AG09319 (cell line): ENCODE measurements around the gene ENDOD1.

Source experiments
- DNase-seq: peaks from one replicate; pipeline ENCODE4 v3.0.0-alpha.2; 2010; ENCODE audit warnings: low read depth; ENCODE audit errors: extremely low read depth
- CTCF ChIP-seq: IDR thresholded peaks from 2 replicates; pipeline ENCODE4 v1.5.1; 2011; ENCODE audit warnings: low read depth, mild to moderate bottlenecking, inconsistent platforms, low read length, moderate library complexity

The ENDOD1 gene

GRCh38 chr11:95067039-95067840 is 22.4 kb upstream of the ENDOD1 start:
- peak; percentile 64 for TF ChIP-seq CTCF
- peak; percentile 40 for DNase-seq

DNA sequence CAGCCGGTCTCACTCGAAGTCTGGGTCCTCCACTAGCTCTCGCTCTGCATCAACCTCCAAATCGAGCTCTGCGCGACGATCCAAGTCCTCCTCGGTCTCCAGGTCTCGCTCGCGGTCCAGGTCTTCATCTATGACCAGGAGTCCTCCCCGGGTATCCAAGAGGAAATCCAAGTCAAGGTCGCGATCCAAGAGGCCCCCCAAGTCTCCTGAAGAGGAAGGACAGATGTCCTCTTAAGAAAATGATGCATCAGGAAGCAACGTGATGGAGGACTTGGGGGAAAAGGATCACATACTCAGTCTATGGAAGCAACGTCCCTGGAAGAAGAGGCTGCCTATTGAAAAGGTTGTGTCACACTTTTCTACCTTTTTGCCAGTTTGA is 21.8 kb upstream of the ENDOD1 start:
- no peak for TF ChIP-seq CTCF
- DNase-seq: no peak

DNA sequence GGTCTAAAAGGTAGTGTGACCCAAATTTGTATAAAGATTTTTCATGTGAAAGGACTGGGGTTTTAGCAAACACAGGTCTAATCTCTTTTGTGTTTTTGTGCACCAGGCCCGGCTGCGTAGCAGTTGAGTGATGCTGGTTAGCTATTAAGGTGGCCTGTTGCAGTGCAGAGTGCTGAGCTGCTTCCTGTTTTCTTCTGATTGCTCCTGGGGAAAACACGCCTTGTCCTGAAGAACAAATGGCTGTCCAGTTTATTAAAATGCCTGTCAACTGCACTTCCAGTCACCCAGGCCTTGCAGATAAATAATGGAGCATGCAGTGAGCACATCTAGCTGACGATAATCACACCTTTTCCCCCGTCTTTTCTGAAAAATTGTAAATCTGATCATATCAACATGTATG is 21.1 kb upstream of the ENDOD1 start:
- DNase-seq: peak; percentile 83
- TF ChIP-seq CTCF: no peak

DNA sequence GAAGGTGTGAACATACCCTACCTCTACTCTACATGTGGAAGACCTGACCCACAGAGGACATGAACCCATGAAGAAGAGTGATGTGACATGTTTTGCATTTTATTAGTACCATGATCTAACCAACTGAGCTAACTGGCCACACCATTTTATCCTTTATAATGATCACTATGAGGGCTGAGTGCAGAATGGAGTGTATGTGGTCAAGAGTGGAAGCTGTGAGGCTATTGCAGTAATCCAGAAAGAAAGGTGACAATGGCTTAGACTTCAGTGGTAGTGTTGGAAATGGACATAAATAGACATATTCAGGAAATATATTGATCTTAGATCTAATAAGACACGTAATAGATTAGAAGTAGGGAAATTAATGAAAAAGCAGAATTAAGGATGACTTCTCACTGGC is 19.2 kb upstream of the ENDOD1 start:
- no peak for DNase-seq
- TF ChIP-seq CTCF: no peak

DNA sequence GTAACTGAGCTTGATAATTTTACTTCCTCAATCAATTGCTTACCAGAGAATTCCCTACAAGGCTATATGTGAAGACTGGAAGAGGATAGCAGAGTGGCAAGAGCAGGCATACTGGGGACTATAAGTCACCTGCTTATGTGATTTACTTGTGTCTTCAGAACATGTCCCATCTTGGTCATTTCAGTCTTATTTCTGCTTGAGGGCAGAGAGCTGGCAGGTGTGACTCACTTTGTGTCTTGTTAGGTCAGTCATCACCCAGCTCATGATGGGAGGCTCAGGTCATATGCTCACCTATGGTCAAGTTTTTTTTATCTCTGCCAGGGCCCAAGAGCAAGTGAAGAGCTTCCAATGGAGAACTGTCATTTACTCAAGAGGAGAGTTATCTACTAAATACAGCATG is 16.7 kb upstream of the ENDOD1 start:
- DNase-seq: no peak
- no peak for TF ChIP-seq CTCF

GRCh38 chr11:95074792-95075563 is 14.7 kb upstream of the ENDOD1 start:
- no peak for DNase-seq
- no peak for TF ChIP-seq CTCF

DNA sequence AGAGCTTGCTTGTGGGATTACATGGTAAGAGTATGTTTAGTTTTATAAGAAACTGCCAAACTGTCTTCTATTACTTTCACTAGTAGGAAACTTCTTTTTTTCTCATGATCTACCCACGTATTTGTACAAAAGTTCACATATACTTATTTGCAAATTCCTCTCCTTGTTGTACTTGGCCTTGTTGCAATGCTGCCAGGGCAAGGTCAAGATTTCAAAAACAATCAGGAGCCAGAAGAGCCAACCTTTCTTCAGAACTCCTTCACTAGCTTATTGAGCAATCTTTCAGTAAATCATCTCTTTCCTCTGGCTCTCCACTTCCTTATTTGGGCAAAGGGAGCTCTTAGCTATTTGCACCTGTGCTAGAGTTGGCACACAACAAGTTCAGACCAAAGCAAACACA is 13.2 kb upstream of the ENDOD1 start:
- no peak for TF ChIP-seq CTCF
- peak; percentile 61 for DNase-seq
